HepG2 (cell line): ENCODE measurements around the gene FAM162A. TPM values are rescaled to one million over a fixed set of nuclear protein-coding genes. Genes with fewer than 3 reads are reported as not detected.

Source experiments
- AHDC1 ChIP-seq: sonication (generic); formaldehyde crosslinking; IDR thresholded peaks from 2 replicates; pipeline ENCODE4 v1.5.1; 2020; ENCODE audit warnings: mild to moderate bottlenecking, missing genetic modification reagents, borderline replicate concordance
- ARID3A ChIP-seq: IDR thresholded peaks from 2 replicates; pipeline ENCODE4 v1.6.1; 2012; ENCODE audit warnings: low read depth, low read length, improper control_type of control experiment
- CREB1 ChIP-seq, 2 experiments: fragments of 450-650 bp in 1 of 2; IDR thresholded peaks; 2 replicates each; pipeline ENCODE4 v1.6.1; 2016 to 2017; ENCODE audit warnings: control low read depth in 1 of 2, mild to moderate bottlenecking in 1 of 2, missing compliant biosample characterization in 1 of 2, missing genetic modification characterization in 1 of 2
- DMAP1 ChIP-seq: IDR thresholded peaks from 2 replicates; pipeline ENCODE4 v1.6.1; 2016
- ESRRA ChIP-seq: sonication (generic); formaldehyde crosslinking; IDR thresholded peaks from 2 replicates; pipeline ENCODE4 v1.5.1; 2020; ENCODE audit warnings: mild to moderate bottlenecking, low read depth, missing genetic modification reagents
- ETV5 ChIP-seq: IDR thresholded peaks from 2 replicates; pipeline ENCODE4 v1.6.1; 2018; ENCODE audit warnings: missing biosample characterization, missing genetic modification reagents, inconsistent platforms, borderline replicate concordance
- GATAD2A ChIP-seq: IDR thresholded peaks from 2 replicates; pipeline ENCODE4 v1.6.1; 2016
- HMG20B ChIP-seq: conservative IDR thresholded peaks from 2 replicates; pipeline ENCODE4 v1.6.1; 2016; ENCODE audit warnings: missing genetic modification reagents, missing compliant biosample characterization
- LCORL ChIP-seq, 2 experiments: fragments of 450-650 bp in 1 of 2; sonication (generic) in 1 of 2; formaldehyde crosslinking in 1 of 2; IDR thresholded peaks; 2 replicates each; pipeline versions ENCODE4 v1.5.0 to v1.6.1; 2017 to 2020; ENCODE audit warnings: antibody characterized with exemption in 1 of 2, missing genetic modification reagents in 1 of 2
- MEIS1 ChIP-seq: sonication (generic); formaldehyde crosslinking; IDR thresholded peaks from 2 replicates; pipeline ENCODE4 v1.9.0; 2021; ENCODE audit warnings: mild to moderate bottlenecking, missing genetic modification reagents, moderate library complexity, borderline replicate concordance
- NCOA1 ChIP-seq: sonication (generic); formaldehyde crosslinking; IDR thresholded peaks from 2 replicates; pipeline ENCODE4 v1.9.0; 2021; ENCODE audit warnings: missing genetic modification reagents
- SMARCC2 ChIP-seq: fragments of 450-650 bp; IDR thresholded peaks from 2 replicates; pipeline ENCODE4 v1.6.1; 2017; ENCODE audit warnings: antibody characterized with exemption, mild to moderate bottlenecking
- SOX13 ChIP-seq, 3 experiments: fragments of 450-650 bp in 1 of 3; sonication (generic) in 1 of 3; formaldehyde crosslinking in 1 of 3; IDR thresholded peaks in 2 of 3; conservative IDR thresholded peaks in 1 of 3; 2 replicates each; pipeline versions ENCODE4 v1.5.0 to v1.6.1; 2016 to 2020; ENCODE audit warnings: antibody characterized with exemption in 1 of 3, mild to moderate bottlenecking in 1 of 3, missing compliant biosample characterization in 1 of 3, missing genetic modification reagents in 1 of 3, moderate library complexity in 1 of 3
- ZFX ChIP-seq: sonication (generic); formaldehyde crosslinking; IDR thresholded peaks from 2 replicates; pipeline ENCODE4 v1.4.0; 2020; ENCODE audit warnings: mild to moderate bottlenecking, low read depth, missing genetic modification reagents, moderate library complexity
- ZKSCAN1 ChIP-seq: fragments of 150-350 bp; IDR thresholded peaks from 2 replicates; pipeline ENCODE4 v1.6.1; 2014; ENCODE audit warnings: low read length
- polyA plus RNA-seq, 8 experiments: library from polyadenylated mRNA; depleted of rRNA in 3 of 8; stranded (reverse) in 7 of 8; unstranded in 1 of 8; fragments of >200 nt; fragmentation: Illumina TruSeq in 4 of 8; extraction: Trizol in 4 of 8; gene quantifications; 2 replicates each; pipeline versions ENCODE4 v1.2.1 to v1.2.3, GENCODE V29; 2011 to 2016; ENCODE audit warnings: low read depth in 4 of 8, missing spikeins in 1 of 8, mixed read lengths in 1 of 8; ENCODE audit not compliant: insufficient read depth in 1 of 8
- total RNA-seq, 5 experiments: library from RNA; depleted of rRNA; stranded (reverse); fragments of >200 nt; fragmentation: Illumina TruSeq; extraction: Trizol; gene quantifications; 2 replicates each; pipeline ENCODE4 v1.2.3, GENCODE V29; 2016; ENCODE audit warnings: low read depth in 1 of 5
- TF ChIP-seq, protein P1 (sequence below): sonication (generic); formaldehyde crosslinking; conservative IDR thresholded peaks from 2 replicates; pipeline ENCODE4 v1.8.0; 2022; ENCODE audit warnings: low read depth, missing genetic modification reagents
- TF ChIP-seq, protein P2 (sequence below): sonication (generic); formaldehyde crosslinking; conservative IDR thresholded peaks from 2 replicates; pipeline ENCODE4 v1.8.1; 2023; ENCODE audit warnings: missing genetic modification reagents

Gene FAM162A
- total and polyA plus RNA-seq, 2 of the 13 experiments (the other 11 are each of a cell fraction or from before 2014, with no cell fraction given) = 115 to 155 TPM

DNA sequence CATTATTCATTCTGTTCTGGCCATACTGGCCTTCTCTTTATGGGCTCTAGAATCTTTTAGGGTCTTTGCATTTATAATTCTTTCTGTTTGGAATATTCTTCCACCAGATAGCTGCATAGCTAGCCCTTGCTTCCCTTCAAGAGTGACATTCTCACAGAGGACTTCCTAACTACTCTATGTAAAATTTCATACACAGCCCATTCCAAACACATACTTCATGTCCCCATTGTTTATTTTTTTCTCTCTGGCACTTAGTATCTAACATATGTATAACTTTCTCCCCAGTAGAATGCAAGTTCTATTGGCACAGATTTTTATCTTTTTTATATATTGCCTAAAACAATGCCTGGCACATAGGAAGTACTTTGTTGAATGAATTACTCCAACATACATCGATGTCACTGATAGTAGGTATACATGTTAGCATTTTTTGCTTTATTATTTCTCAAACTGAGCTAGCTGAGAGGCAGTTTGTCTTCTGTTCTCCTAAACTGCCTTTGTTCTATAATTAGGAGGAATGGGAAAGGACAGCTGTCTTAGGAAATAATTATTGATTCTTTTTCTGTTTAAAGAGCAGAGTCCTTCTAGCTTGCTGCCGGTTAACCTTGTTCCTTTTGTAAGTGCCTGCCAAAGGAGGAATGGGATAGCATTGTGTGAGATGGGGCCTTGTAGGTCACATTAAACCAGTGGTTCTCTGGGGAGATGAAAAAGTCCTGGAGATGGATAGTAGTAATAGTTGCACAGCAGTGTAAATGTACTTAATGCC, 7.9 kb downstream of the FAM162A start (continued):
- TF ChIP-seq CREB1 (IDR thresholded peaks at IDR 0.05) = no peak
- peak; percentile 26; the same call in 1 of the 2 replicates for TF ChIP-seq CREB1 (CRISPR knock-in tag; IDR thresholded peaks at IDR 0.05)
- 0 out of 2 replicates have a peak, but pooled peaks have one; percentile 29 for TF ChIP-seq MEIS1 (CRISPR knock-in tag)
- TF ChIP-seq ZKSCAN1 = no peak
- TF ChIP-seq ESRRA (CRISPR knock-in tag) = peak; percentile 44; the same call in 1 of the 2 replicates
- TF ChIP-seq GATAD2A (CRISPR knock-in tag) = peak; percentile 98
- TF ChIP-seq, protein P1, sequence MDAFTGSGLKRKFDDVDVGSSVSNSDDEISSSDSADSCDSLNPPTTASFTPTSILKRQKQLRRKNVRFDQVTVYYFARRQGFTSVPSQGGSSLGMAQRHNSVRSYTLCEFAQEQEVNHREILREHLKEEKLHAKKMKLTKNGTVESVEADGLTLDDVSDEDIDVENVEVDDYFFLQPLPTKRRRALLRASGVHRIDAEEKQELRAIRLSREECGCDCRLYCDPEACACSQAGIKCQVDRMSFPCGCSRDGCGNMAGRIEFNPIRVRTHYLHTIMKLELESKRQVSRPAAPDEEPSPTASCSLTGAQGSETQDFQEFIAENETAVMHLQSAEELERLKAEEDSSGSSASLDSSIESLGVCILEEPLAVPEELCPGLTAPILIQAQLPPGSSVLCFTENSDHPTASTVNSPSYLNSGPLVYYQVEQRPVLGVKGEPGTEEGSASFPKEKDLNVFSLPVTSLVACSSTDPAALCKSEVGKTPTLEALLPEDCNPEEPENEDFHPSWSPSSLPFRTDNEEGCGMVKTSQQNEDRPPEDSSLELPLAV (CRISPR knock-in tag) = no peak
- TF ChIP-seq NCOA1 (CRISPR knock-in tag) = peak; percentile 54; the same call in 1 of the 2 replicates
- TF ChIP-seq ZFX (CRISPR knock-in tag) = peak; percentile 41; the same call in 1 of the 2 replicates
- no peak for TF ChIP-seq SMARCC2
- peak; percentile 24; the same call in 1 of the 2 replicates for TF ChIP-seq DMAP1 (CRISPR knock-in tag)
- TF ChIP-seq HMG20B = no peak
- TF ChIP-seq LCORL (IDR thresholded peaks at IDR 0.05) = no peak
- peak; percentile 68 for TF ChIP-seq LCORL (CRISPR knock-in tag; IDR thresholded peaks at IDR 0.05)
- TF ChIP-seq, protein P2, sequence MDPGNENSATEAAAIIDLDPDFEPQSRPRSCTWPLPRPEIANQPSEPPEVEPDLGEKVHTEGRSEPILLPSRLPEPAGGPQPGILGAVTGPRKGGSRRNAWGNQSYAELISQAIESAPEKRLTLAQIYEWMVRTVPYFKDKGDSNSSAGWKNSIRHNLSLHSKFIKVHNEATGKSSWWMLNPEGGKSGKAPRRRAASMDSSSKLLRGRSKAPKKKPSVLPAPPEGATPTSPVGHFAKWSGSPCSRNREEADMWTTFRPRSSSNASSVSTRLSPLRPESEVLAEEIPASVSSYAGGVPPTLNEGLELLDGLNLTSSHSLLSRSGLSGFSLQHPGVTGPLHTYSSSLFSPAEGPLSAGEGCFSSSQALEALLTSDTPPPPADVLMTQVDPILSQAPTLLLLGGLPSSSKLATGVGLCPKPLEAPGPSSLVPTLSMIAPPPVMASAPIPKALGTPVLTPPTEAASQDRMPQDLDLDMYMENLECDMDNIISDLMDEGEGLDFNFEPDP = no peak
- TF ChIP-seq AHDC1 = 0 out of 2 replicates have a peak, but pooled peaks have one; percentile 50
- 0 out of 2 replicates have a peak, but pooled peaks have one; percentile 18 for TF ChIP-seq ETV5 (CRISPR knock-in tag)
- TF ChIP-seq SOX13 (IDR thresholded peaks at IDR 0.05) = peak; percentile 73; the same call in 1 of the 2 replicates
- peak in 1 of 2 experiments; percentile 93; a peak in 2 of 4 replicates for TF ChIP-seq SOX13 (CRISPR knock-in tag; conservative IDR thresholded peaks at IDR 0.05 in 1 of 2, IDR thresholded peaks at IDR 0.05 in 1 of 2)
- peak; percentile 60 for TF ChIP-seq ARID3A
